NCI-H345 (cell line): ENCODE results near the gene KIF22.

ENCODE experiments used
- DNase-seq: peaks from one replicate; lab custom pipeline; 2025; lab: John Stamatoyannopoulos, UW

Gene KIF22

DNA sequence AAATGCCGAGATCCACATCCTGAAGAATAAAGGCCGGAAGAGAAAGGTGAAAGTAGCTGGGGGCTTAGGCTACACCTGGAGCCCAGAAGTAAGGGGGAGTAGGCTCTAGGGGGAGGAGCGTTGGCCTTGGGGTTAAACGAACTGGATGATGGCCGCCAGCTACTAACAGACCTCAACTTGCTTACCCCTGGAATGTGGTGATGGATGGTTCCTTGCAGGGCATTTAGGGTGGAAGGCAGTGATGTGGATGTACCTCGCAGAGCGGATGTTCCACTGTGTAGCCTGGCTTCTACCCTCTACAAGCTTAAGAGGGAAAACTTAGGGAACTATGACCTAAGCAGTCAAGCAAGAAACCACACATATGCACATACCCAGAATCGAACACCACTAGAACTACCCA, 13.5 kb downstream of the KIF22 start:
- no peak for DNase-seq

GRCh38 chr16:29804455-29805231, 14.1 kb downstream of the KIF22 start:
- peak; percentile 65 for DNase-seq

GRCh38 chr16:29805232-29806098, 14.9 kb downstream of the KIF22 start:
- peak; percentile 100 for DNase-seq

DNA sequence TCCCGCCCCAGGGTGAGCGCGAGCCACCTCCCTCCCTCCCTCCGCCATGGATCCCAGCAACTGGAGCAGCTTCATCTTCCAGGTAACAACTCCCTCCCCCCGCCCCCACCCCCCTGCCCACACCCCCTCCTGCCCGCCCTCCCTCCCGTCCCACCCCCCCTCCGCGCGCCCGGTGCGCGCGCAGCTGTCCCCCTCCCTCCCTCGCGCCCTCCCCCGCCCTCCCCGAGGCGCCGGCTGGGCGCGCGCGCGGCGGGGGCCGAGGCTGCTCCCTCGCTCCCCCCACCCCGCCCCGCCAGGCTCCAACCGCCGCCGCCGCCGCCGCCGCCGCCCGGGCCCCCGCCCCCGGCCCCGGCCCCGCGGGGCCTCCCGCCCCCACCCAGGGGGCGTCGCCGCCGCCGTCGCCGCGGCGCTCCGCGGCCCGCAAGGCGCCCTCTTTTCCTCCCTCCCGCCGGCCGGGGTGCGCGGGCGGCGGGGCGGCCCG, 15.6 kb downstream of the KIF22 start, which contains the start of gene MAZ:
Gene MAZ, plus strand, starts transcription at position 431 of the 481 bp plus-strand sequence. CDS start 173 bp downstream, outside the sequence.
- no peak for DNase-seq

- DNase-seq, result peak; percentile 90
Observed at GRCh38 chr16:29806641-29807425, 16.3 kb downstream of the KIF22 start.

DNA sequence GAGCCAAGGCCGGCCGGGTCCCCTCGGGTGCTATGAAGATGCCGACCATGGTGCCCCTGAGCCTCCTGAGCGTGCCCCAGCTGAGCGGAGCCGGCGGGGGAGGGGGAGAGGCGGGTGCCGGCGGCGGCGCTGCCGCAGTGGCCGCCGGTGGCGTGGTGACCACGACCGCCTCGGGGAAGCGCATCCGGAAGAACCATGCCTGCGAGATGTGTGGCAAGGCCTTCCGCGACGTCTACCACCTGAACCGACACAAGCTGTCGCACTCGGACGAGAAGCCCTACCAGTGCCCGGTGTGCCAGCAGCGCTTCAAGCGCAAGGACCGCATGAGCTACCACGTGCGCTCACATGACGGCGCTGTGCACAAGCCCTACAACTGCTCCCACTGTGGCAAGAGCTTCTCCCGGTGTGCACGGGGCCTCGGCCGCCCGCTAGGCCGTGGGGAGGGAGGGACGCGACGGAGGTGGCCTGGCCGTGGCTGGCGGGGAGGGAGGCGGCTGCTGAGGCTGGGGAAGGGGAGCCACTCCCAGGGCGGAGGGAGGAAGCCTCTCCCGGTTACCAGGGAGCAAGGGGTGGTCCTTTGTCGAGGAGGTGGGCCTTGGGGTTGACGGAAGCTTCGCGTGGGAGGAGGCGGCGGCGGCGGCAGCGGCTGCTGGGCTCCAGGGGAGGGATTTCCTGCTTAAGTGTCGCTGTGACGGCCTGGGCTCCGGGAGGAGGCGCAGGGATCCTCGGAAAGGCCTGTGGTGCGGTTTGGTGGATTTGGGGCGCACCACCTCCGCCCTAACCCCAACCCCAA, 17.1 kb downstream of the KIF22 start:
- peak; percentile 89 for DNase-seq

DNA sequence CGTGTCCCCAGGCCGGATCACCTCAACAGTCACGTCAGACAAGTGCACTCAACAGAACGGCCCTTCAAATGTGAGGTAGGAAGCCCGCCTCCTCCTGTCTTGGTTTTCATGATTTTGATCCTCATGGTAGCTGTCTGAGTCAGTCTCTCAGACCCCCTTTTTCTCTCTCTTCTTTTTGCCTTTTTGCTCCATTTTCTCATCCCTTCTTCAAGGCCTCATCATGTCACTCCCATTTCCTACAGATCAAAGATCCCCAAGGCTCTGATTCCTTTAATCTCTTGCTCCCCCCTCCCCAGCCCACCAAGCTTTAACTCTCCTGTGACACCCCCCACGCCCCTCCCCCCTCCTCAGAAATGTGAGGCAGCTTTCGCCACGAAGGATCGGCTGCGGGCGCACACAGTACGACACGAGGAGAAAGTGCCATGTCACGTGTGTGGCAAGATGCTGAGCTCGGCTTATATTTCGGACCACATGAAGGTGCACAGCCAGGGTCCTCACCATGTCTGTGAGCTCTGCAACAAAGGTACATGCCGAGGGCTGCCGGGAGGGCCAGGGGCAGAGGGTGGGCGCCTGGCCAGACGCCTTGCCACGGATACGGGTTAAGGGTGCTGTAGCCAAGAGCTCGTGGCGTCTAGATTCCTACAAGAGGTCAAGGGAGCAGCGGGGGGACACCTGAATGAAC, 17.8 kb downstream of the KIF22 start:
- DNase-seq, result no peak

GRCh38 chr16:29809031-29809747, 18.6 kb downstream of the KIF22 start:
- no peak for DNase-seq

DNA sequence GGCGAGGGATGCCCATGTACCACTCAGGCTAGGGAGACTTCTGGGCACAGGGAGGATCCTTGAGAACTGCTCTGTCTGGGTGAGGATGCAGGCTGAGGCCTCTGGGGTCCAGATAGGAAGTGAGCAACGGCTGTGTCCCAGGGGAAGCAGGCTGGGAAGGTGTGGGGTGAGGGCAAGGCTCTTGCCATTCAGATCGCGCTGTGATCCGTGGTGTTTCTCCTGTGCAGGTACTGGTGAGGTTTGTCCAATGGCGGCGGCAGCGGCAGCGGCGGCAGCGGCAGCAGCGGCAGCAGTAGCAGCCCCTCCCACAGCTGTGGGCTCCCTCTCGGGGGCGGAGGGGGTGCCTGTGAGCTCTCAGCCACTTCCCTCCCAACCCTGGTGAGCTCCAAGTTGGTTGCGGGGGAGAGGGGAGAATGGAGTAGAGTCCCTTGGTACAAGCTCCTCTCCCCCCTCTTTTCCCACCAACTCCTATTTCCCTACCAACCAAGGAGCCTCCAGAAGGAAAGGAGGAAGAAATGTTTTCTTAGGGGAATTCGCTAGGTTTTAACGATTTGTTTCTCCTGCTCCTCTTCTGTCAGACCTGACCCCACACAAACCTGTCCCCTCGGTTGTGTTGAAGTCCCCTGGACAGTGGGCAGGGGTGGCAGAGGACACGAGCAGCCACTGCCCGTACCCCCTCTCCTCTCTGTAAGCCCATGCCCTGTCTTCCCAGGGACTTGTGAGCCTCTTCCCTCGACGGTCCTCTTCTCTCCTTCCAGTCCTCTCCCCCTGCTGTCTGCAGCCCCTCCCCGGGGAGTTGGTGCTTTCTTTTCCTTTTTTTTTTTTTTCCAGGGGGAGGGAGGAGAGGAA, 19.5 kb downstream of the KIF22 start:
- peak; percentile 27 for DNase-seq

GRCh38 chr16:29810699-29811169, 20.2 kb downstream of the KIF22 start:
- no peak for DNase-seq

DNA sequence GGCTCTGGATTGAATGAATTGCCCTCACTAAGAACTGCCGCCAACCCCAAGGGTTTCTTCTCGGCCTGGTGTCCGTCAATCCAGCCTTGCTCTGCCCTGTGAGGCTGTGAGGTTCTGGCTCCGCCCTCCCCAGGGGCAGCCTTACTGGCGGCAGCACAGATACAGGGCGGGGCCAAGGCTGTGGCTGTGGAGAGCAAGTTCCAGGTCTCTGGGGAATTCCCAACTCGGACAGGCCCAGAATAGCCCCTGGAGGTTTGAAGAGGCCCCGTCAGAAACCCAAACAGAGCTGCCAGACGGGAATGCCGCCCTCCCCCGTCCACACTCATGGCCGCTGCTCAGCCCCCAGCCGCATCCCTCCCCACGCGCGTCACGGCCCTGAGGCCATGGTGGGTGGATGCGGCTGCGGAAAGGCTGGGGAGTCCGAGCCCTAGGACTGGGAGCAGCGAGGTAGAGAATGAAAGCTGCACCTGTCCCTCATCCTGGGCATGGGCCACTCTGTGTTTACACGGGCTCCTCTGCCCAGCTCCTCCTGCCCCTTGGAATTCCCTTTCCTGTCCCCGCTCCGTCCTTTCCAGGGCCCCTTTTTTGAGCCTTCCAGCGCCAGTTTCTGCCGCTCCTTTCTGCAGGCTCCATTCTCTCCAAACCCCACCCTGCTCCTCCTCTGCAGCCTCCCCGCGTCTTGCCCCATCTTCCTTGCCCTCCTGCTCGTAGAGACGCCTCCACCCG, 20.8 kb downstream of the KIF22 start:
- DNase-seq, result peak; percentile 97

GRCh38 chr16:29811896-29812665, 21.5 kb downstream of the KIF22 start, which contains the start of gene PRRT2:
TSS of gene PRRT2 (plus strand) at chr16:29812193. CDS start at chr16:29813055, 862 bp downstream.
- DNase-seq, result peak; percentile 72

DNA sequence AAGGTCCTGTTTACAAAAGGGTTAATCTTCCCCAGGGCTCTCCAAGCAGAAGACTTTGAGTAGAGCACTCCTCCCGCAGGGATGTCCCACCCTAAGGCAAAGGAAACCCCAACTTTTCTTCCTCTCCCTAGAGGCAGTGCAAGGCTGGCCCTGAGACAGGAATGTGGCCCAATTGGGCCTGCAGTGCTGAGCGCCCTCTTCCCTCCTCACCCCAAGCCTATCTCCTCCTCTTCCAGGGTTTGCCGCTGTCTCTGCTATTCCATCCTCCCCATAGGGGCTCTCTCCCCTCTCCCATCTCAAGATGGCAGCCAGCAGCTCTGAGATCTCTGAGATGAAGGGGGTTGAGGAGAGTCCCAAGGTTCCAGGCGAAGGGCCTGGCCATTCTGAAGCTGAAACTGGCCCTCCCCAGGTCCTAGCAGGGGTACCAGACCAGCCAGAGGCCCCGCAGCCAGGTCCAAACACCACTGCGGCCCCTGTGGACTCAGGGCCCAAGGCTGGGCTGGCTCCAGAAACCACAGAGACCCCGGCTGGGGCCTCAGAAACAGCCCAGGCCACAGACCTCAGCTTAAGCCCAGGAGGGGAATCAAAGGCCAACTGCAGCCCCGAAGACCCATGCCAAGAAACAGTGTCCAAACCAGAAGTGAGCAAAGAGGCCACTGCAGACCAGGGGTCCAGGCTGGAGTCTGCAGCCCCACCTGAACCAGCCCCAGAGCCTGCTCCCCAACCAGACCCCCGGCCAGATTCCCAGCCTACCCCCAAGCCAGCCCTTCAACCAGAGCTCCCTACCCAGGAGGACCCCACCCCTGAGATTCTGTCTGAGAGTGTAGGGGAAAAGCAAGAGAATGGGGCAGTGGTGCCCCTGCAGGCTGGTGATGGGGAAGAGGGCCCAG, 22.4 kb downstream of the KIF22 start:
- no peak for DNase-seq

DNA sequence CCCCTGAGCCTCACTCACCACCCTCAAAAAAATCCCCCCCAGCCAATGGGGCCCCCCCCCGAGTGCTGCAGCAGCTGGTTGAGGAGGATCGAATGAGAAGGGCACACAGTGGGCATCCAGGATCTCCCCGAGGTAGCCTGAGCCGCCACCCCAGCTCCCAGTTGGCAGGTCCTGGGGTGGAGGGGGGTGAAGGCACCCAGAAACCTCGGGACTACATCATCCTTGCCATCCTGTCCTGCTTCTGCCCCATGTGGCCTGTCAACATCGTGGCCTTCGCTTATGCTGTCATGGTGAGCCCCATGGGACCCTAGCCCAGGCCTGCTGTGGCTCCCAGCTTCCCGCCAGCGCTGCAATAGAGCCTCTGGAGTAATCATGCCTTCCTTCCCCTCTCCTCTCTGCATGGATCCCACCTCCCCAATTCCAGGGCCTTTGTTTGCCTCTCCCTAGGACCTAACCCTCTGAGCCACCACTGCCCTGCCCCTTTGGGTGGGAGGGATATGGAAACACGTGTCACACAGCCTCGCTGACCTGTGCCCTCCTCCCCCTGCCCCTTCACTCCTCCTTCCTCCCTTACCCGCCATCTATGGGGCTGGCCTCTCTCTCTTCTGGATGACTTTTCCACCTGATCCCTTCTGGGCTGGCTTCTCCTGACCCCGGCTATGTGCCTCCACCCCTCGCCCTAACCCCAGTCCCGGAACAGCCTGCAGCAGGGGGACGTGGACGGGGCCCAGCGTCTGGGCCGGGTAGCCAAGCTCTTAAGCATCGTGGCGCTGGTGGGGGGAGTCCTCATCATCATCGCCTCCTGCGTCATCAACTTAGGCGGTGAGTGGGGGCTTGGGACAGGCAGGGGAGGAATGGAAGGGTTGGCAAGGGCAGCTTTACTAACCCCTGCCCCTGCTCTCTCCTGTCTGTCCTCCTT, 23.4 kb downstream of the KIF22 start:
- no peak for DNase-seq

DNA sequence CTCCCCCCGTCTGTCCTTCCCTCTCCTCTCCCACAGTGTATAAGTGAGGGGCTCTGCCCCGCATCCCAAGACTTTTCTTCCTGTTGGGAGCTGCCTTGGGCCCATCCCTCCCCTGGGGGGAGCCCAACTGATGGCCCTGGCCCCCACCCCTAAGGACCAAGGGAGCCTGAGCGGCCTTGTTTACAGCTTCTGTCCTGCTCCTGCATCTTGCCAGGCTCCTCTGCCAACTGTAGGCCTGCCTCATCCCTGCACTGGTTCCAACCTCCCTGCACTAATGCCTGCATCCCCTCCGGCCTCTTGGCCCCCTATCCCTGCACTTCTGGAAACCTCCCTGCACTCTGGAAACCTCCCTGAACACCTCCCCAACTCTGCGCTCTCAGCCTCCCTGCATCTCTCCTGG, 24.0 kb downstream of the KIF22 start:
- DNase-seq, result no peak
